ENCODE results near the gene FGD6.
"Not testable (repeated sequence)": the region's sequence is repeated elsewhere in the genome, so short reads cannot be mapped to it uniquely, and the experiment has no call there.

GRCh38 chr12:95138031-95138430, 79.2 kb downstream of the FGD6 start:
- not testable (repeated sequence) for TF ChIP-seq REST (IDR thresholded peaks at IDR 0.05; ENCODE audit: insufficient read depth in 1 of 2, low read depth in 2 of 2, low read length in 1 of 2); CTCF (IDR thresholded peaks at IDR 0.05)

Data from Panc1 (cell line).